Measurements from ENCODE around the gene STXBP6. TPM values are rescaled to one million over a fixed set of nuclear protein-coding genes. Genes with fewer than 3 reads are reported as not detected.

The STXBP6 gene
- total RNA-seq, 1 experiment from 2014 or later = 1.4 TPM

DNA sequence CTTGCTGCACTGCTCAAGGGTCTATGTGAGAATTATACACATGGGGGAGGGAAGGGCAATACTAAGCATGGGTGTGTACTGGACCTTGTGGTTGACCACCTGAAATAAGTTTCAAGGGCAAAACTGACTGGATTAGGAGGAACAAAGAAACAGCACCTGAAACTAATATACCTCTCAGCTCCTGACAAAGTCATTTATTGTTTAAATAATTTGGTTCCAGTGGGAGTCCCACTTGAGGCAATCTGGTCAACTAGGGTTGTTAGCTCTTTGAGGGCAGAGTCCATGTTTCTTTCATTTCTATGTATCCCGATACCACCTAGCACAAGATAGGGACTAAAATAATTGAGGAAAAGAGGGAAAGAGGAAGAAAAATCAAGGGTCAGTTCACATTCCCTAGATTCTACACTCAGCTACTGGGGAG is 45.5 kb downstream of the STXBP6 start:
- no peak for DNase-seq

DNA sequence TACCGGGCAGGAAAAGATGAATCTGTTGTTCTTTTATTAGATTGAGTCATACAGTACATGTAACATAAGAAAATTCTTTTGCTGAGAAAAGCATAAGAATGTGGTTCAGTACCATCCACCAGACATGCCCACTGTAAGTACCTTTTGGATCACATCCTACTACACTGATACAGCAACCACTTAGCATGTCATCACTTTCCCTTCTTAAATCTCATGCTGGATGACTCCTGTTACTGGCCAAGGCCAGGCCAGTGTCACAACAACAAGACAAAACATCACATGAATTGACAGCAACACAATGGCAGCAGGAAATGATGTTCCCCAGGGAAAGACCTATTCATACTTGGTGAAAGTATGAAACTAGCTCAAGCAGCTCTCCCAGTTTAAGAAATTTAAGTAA is 46.4 kb downstream of the STXBP6 start:
- no peak for DNase-seq
- H3K9me3 ChIP-seq = no peaks in the 10 kb centered on the region
- no peaks in the 10 kb centered on the region for H3K36me3 ChIP-seq
- no peaks in the 10 kb centered on the region for H3K27me3 ChIP-seq
- no peak overlapping the region for H3K4me3 ChIP-seq

More for the DNA sequence above, 45.5 kb downstream of the STXBP6 start:
- H3K4me3 ChIP-seq = no peak overlapping the region
- no peaks in the 10 kb centered on the region for H3K27me3 ChIP-seq
- no peaks in the 10 kb centered on the region for H3K9me3 ChIP-seq
- H3K36me3 ChIP-seq = no peaks in the 10 kb centered on the region

DNA sequence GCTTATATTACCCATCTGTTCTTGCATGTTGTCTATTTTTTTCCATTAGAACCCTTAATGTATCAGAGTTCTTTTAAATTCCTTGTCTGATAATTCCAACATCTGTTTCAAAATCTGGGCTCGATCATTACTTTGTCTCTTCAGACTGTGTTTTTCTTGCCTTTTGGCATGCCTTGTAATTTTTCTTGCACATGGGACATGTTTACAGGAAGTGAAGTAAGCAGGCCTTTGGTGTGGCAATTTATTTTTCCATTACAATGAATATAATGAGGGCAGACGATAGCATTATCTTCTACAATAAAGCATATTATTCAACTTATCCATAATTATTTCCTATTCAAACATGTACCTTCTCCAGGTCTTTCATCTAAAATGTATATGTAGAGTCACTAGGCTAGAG is 48.3 kb downstream of the STXBP6 start:
- H3K27me3 ChIP-seq = no peaks in the 10 kb centered on the region
- H3K4me3 ChIP-seq = no peak overlapping the region
- no peaks in the 10 kb centered on the region for H3K9me3 ChIP-seq
- no peak for DNase-seq
- H3K36me3 ChIP-seq = no peaks in the 10 kb centered on the region

DNA sequence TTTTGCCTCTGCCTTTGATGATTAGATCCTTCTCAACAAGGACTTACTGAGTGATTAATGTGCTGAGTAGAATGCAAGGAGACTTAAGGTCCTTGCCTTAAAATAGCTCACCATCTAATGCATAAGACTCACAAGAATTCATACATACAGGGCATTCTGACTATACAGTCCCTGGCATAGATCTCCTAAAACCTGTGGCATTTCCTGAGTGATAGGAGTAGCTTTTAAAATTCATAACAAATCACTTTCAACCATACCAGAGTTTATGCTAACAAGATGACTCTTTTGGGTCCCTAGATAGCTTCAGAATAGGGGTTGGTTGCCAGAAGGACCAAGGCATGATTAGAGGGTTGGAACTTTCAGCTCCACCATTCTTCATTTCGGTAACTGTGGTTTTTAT is 48.8 kb downstream of the STXBP6 start:
- Histone ChIP-seq H3K9me3 (no peaks in the 10 kb centered on the region), H3K4me3 (no peak overlapping the region), H3K36me3 (no peaks in the 10 kb centered on the region), H3K27me3 (no peaks in the 10 kb centered on the region)
- DNase-seq = no peak

DNA sequence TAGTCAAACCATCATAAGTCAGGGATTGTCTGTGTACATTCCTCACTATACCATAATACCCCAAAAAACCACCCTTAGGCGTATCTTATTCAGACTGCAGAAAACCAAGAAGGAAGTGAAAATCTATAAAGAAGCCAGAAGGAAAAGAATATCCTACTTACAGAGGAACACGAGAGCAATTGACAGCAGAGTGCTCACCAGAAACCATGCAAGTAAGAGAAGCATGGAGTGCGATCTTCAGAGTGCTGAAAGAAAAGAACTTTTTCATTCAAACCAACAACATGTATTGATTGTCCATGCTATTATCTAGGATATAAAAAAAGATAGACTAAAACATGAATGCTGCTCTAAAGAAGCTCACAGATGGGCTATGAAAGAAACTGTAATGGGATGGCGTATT is 50.8 kb downstream of the STXBP6 start:
- Histone ChIP-seq H3K4me3 (no peak overlapping the region), H3K27me3 (no peaks in the 10 kb centered on the region), H3K9me3 (no peaks in the 10 kb centered on the region), H3K36me3 (no peaks in the 10 kb centered on the region)
- DNase-seq = no peak

DNA sequence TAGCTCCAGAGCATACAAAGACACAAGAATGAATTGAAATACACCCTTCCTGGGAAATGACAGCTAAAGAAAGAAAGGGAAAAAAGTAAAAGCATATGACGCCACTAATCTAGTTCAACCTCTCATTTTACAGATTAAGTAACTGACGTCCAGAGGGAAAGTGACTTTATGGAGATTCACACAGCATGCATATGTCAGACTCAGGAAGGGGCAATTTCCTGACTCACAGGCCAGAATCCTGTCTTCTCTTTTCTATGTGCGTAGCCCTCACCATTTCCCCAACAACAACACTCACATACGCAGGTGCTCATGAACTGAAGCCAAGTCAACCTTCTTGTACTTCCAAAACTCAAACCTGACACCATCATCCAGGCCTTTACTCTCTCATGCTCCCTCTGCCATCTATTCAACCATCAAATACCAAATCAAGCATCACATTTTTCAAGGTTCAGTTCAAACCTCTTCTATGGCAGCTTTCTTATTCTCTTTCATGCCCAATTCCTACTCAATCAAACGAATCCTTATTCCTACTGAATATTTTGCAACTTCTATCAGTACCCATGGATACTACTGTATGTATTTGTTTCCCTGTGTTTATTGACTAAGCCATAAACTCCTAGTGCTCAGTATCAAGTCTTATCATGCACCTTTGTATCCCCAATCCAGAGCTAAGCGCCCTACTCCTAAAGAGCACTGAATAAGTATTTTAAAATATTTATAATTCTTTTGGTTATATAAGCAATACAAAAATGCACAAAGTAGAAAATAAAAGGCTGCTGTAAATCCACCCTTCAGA is 52.8 kb downstream of the STXBP6 start:
- no peaks in the 10 kb centered on the region for H3K9me3 ChIP-seq
- no peak overlapping the region for H3K4me3 ChIP-seq
- H3K27me3 ChIP-seq = no peaks in the 10 kb centered on the region
- no peak for DNase-seq
- H3K36me3 ChIP-seq = no peaks in the 10 kb centered on the region

DNA sequence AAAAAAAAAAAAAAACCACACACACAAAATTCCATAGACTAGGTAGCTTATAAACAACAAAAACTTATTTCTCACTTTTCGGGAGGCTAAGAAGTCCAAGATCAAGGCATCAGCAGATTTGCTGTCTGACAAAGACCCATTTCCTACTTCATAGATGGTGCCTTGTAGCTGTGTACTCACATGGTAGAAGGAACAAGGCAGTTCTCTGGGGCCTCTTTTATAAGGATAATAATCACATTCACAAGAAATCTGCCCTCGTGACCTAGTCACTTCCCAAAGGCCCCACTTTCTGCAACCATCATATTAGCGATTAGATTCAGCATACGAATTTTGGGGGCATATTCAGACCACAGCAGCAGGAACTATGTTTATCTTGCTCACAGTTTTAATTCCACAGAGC is 54.9 kb downstream of the STXBP6 start:
- H3K4me3 ChIP-seq = no peak overlapping the region
- DNase-seq = no peak
- no peaks in the 10 kb centered on the region for H3K27me3 ChIP-seq
- no peaks in the 10 kb centered on the region for H3K36me3 ChIP-seq
- H3K9me3 ChIP-seq = no peaks in the 10 kb centered on the region

DNA sequence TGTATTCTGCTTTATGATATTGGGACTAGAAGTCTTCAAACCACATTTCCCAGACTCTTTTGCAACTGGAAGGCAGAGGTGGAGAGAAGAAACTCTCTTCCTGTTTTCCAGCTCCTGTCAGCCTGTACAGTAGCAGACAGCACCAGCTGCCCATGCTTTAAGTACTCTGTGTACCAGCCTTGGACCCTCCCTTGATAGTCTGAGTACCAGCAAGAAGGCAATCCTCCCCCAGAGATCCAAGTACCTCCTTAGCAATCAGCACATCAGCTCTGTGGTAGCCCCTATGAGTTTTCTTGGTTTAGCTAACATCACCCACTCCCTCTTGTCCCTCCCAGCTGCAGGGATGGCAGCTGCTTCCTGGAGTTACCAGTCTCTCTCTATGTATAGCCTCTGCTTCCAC is 56.3 kb downstream of the STXBP6 start:
- no peak for DNase-seq
- Histone ChIP-seq H3K27me3 (no peaks in the 10 kb centered on the region), H3K36me3 (no peaks in the 10 kb centered on the region), H3K9me3 (no peaks in the 10 kb centered on the region), H3K4me3 (no peak overlapping the region)

DNA sequence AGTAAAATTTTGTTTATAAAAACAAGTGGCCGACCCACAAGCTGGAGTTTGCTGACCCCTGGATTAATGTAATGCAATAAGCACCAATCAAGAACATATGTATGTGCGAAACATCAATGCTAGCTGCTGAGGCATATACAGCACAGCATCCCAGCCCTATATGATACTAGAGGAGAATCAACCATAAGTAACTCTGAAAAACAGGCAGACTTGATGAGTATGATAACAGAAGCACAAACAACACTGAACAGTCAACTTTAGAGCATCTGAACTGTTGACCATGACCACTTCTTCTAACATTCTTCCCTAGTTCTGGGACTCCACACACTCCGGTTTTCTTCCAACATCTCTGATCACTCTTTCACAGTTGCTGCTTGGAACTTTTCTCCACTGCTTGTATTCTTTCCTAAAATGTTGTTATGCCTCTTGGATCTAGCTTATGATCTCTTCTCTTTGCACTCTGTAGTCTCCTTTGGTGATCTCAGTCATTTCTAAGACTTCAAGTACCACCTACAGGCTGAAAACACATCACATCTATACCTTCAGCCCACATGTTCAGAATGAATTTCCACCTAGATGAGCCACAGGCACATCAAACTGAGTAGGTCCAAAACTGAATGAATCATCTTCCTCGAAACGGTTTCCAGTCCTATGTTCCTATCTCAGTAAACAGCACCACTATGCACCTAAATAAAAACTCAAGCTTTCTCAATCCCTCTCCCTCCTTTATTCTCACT is 57.2 kb downstream of the STXBP6 start:
- Histone ChIP-seq H3K36me3 (no peaks in the 10 kb centered on the region), H3K4me3 (no peak overlapping the region), H3K27me3 (no peaks in the 10 kb centered on the region), H3K9me3 (no peaks in the 10 kb centered on the region)
- no peak for DNase-seq

DNA sequence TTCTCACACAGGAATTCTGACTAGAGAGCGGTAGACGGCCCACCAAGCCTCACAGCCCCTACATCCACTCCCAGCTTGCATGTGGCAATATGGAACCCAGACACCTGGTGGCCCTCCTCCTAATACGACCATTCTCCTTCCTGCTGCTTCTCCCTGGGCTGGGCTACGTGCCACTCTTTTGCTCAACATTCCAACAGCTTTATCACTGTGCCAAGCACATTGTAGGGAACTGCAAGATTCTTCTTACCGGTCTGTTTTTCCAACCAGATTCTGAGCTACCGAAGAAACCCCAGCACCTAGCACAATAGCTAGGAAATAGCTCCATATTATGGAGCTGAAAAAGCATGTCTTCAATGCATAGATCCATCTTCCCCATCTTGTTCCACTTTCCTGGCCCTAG is 58.1 kb downstream of the STXBP6 start:
- no peaks in the 10 kb centered on the region for H3K36me3 ChIP-seq
- no peaks in the 10 kb centered on the region for H3K27me3 ChIP-seq
- no peaks in the 10 kb centered on the region for H3K9me3 ChIP-seq
- DNase-seq = no peak
- no peak overlapping the region for H3K4me3 ChIP-seq

DNA sequence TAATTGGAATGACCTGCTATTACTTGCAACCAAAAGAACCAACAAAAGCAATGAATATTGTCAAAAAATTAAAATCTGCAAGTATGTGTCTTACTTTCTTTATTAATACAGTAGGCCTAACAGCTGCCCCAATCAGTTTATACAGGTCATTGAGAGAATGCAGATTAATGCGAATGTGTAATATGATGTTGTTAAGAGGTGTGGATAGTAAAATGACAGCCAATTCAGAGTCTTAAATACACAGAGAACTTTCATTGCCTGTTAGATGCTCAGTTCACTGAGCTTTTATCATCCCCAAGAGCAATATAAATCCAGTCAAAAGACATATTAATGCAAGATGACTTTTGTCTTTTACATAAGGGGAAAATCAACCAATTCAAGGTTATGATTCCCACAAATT is 58.7 kb downstream of the STXBP6 start:
- Histone ChIP-seq H3K27me3 (no peaks in the 10 kb centered on the region), H3K4me3 (no peak overlapping the region), H3K9me3 (no peaks in the 10 kb centered on the region), H3K36me3 (no peaks in the 10 kb centered on the region)
- no peak for DNase-seq

DNA sequence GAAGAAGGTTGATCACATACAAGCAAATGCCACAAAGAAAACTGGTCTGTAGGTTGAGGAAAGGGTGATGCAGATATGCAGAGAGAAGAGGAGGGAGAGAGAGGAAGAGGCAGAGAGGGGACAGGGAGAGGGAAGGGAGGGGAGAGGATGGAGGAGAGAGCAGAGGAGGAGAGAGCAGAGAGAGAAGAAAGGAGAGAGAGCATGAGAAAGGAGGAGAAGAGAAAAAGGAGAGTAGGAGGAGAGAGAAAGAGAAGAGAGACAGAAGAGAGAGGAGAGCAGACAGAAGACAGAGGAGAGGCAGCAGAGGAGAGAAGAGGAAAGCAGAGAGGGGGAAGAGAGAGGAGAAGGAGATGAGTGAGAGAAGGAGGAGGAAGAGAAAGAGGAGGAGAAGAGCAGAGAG is 59.2 kb downstream of the STXBP6 start:
- Histone ChIP-seq H3K36me3 (no peaks in the 10 kb centered on the region), H3K9me3 (no peaks in the 10 kb centered on the region), H3K27me3 (no peaks in the 10 kb centered on the region), H3K4me3 (no peak overlapping the region)
- DNase-seq = no peak

DNA sequence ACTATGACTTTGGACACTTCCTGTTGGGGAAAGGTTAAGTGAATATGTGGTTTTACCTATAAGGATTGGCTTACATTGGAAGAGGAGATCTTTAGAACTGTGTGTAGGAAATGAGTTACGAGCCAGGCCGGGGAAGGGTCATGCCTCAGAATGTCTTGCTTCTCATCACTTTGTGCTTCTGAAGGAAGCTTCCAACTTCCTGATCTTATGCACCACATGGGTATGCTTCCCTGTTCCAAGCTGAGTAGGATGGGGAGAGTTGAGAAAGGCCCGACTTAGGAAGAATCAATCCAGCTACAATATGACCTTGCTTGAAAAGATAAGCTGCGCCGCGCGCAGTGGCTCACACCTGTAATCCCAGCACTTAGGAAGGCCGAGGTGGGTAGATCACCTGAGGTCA is 59.9 kb downstream of the STXBP6 start:
- no peak overlapping the region for H3K4me3 ChIP-seq
- DNase-seq = no peak
- H3K9me3 ChIP-seq = no peaks in the 10 kb centered on the region
- H3K36me3 ChIP-seq = no peaks in the 10 kb centered on the region
- no peaks in the 10 kb centered on the region for H3K27me3 ChIP-seq

DNA sequence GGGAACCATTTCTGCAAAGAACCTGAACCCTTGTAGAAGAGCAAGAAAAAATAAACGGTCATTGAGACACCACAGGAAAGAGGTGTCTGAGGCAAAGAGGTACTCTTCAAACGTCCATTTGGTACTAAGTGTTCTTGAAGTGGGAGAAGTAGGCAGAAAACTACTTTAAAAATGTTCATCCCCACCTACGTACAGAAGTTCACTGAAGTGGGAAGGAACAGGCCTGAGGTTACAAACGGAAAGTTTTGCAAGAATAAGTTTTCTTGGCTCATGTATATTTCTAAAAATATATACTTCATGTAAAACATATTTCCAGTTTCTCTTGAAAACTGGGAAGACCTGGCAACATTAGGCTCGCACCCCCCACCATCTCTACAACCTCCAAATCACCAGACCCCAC is 61.2 kb downstream of the STXBP6 start:
- H3K27me3 ChIP-seq = no peaks in the 10 kb centered on the region; the same call in 1 of the 2 replicates
- H3K9me3 ChIP-seq = no peaks in the 10 kb centered on the region
- no peak overlapping the region for H3K4me3 ChIP-seq
- no peaks in the 10 kb centered on the region for H3K36me3 ChIP-seq
- no peak for DNase-seq

DNA sequence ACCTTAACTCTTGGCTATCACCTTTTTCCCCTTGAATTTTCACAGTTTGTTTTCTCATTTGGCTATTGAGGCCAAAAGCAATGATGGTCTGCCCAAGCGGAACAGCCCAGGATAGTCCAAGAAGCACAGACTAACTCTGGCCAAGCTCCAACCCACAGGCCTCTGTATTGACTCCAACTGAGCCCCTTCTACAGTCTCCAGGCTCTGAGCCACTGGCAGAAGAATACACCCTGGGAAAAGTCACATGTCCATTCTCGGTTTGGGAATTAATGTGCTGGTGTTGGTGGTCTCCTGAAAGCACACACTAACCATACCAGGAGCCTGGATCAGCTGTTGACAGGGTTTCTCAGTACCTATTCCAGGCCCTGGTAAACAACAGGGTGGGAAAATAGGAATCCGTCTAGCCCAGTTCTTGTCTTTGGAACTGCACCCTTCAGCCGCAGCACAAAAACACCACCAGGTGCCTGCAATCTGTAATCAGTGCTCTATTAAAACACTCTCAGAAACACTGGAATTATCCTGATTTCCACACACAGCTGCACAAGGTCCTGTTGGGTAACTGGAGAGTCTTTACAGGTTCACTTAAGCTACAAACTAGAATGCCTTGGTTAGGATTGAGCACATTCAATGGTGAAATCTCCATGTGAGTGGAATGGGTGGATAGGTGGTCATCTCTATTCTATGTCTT is 63.6 kb downstream of the STXBP6 start:
- Histone ChIP-seq H3K9me3 (no peaks in the 10 kb centered on the region), H3K27me3 (no peaks in the 10 kb centered on the region; the same call in 1 of the 2 replicates), H3K36me3 (no peaks in the 10 kb centered on the region), H3K4me3 (no peak overlapping the region)
- DNase-seq = no peak

DNA sequence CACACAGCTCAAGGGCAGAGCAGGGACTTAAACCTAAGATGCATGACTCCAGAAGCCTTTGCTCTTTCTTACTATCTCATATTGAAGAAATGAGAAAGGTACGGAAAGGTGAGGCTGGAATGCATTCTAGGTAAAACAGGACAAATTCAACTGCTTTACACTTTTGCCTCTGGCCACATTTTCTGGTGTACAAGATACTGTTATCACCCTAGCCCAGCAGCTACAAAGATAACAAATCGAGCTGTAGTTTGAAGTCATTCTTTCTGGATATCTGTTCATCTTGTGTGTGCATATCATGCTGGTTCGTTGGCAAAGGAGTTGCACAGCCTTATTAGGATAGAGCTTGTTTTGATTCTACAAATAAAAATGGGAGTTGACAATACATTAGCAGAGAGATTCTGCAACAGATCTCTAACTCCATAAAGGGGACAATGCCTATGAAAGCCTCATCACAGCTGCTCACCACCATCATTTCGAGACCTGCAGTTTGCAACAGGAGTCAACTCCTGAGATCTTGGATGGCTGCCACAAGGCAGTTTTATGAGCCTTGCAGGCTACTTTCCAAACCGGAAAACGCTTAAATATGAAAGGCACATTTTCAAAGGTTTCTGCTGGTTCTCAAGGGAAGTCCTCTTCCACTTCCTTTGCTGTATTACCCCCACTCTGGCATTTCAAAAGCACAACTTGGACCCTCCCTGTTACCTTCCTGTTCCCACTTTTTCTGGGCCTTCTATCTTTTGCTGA is 64.9 kb downstream of the STXBP6 start:
- Histone ChIP-seq H3K36me3 (no peaks in the 10 kb centered on the region), H3K4me3 (no peak overlapping the region), H3K27me3 (no peaks in the 10 kb centered on the region; the same call in 1 of the 2 replicates), H3K9me3 (no peaks in the 10 kb centered on the region)
- DNase-seq = no peak

Measured in MG63 (cell line).